ENCODE data around the gene KLC1.

The KLC1 gene

DNA sequence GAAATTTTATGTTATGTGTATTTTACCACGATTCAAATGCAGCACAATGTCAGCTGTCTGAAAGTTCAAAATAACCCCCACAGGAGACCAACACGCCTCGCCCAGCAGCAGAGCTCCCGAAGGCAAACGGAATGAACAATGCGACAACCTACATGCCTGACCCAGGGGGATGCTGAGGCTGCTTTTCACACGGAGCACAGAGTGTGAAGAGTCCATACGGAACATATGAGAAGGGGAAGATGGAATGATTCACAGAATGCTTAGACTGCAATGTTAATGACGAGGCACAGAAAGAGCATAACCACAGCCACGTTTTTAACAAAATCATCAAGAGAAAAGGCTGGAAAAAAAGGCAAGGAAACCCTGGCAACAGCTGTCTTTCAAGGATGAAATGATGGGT, 109.2 kb downstream of the KLC1 start:
- DNase-seq, result no peak

DNA sequence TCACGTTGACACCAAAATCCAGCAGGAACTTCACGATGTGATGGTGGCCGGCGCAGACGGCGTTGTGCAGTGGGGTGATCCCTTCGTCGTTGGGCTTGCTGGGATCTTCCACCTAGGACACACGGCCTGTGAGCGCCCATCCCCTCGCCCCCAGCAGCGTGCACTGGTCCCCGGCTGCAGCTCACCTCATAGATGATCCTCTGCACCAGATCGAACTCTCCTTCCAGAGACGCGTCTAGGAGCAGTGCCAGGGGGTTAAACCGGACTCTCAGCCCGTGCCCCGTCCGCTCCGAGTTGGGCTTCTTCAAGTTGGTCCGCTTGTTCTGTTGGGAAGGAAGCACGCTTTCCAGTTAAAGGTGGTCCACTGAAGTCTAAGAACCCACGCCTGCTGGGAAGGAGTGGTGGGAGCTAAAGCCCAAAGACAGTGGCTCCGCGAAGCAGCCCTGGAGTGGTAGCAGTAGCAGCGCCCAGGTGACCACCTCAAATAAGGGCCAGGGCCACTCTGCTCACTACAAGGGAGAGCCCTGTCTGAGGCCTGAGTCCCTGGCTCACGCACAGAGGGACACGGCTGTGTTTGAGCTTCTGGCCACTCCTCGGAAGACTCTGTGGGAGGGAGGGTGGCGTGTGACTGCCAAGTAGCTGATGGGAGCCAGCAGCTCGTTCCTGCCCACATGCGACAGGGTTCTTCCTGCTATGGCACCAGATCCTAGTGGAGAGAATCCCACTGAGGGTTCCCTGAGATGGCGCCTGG, 109.9 kb downstream of the KLC1 start:
- no peak for DNase-seq

DNA sequence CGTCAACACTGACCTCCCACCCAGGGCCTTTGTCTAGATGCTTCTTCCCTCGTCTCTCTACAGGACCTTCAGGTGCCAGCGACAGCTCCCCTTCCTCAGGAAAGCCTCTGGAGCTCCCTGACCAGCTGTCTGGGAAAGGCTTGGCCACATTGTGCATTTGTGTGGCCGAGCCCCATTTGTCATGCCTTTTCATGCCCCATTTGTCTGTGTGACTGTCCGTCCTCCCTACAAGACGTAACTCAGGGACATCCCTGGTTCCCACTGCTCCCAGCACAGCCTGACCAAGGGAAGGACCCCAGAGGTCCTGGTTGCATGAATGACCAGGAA, 110.4 kb downstream of the KLC1 start:
- DNase-seq, result no peak

DNA sequence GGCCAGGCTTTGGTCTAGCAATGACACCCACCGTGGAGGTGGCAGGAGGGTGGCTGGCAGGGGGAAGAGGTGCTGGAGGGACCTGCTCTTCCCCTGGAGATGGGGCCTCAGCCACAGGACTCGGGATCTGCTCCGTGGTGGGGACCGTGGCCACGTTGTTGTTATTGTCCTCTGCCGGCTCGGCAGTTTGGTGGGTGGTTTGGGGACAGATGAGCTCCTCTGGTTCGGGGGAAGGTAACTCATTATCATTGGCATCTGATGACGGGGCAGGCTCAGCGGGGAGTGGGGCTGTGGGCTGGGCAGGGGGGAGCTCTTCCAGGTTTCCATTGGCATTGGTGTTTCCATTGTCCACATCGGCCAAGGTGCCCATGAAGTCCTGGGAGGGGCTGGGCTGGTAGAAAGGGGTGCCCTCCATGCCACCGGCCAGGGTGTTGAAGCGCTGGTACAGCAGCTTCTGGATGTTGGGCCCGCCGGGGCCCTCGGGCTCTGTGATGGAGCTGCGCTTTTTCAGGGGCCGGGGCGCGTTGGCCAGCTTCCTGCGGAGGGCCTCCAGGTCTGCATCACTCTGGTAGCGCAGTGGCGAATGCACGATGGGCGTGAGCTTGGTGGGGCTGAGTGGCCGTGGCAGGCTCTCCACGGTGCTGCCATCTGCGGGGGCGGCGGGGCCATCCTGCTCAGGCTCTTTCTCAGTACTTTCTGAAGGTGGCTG, 110.9 kb downstream of the KLC1 start:
- DNase-seq, result no peak

DNA sequence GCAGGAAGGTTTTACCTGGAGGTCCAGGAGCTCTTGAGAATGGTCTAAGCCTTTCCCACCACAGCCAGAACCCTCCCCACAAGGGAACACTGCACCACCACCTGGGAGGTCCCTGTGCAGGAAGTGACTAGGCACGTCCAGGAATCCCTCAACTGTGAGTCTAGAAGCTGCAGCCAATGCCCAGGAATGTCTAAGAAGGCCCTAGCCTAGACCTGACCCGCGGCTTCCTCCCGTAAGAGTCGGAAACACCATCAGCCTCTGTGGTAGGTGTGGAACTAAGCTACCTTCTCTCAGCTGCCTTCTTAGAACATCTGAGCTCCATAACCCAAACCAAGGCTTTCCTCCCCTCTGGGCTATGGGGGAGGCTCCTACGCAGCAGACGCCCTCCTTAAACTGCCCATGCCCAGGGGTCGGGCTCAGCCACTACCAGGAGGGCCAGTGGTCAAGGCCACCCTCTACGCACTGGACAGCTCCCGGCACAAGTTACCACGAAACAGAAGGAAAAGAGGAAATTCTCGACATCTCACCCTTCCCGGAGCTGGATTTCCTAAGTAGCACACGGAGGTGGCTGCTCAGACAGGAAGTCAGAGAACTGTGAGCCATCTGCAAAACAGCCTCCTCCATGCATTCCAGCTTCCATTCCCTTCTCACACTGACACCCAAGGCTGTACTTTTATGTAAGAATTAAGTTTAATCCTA, 112.1 kb downstream of the KLC1 start:
- no peak for DNase-seq

DNA sequence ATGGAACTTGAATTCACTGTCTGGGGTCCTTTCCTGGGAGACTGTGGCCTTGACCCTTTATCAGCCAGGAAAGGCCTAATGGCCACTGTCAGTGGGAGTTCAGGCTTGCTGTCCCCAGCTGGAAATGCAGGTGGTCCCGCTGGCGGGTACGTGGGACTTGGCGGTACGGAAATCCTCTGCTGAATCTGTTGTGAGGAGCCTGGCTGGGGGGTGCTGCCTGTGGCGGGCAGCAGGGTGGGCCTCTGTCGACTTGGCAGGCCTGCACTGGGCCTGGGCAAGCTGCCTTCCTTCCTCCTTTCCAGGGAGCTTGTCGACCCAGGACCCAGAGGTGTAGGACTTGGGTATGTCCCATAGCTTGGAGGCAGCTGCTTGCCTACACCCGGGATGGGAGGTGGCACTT, 112.9 kb downstream of the KLC1 start:
- DNase-seq, result no peak

DNA sequence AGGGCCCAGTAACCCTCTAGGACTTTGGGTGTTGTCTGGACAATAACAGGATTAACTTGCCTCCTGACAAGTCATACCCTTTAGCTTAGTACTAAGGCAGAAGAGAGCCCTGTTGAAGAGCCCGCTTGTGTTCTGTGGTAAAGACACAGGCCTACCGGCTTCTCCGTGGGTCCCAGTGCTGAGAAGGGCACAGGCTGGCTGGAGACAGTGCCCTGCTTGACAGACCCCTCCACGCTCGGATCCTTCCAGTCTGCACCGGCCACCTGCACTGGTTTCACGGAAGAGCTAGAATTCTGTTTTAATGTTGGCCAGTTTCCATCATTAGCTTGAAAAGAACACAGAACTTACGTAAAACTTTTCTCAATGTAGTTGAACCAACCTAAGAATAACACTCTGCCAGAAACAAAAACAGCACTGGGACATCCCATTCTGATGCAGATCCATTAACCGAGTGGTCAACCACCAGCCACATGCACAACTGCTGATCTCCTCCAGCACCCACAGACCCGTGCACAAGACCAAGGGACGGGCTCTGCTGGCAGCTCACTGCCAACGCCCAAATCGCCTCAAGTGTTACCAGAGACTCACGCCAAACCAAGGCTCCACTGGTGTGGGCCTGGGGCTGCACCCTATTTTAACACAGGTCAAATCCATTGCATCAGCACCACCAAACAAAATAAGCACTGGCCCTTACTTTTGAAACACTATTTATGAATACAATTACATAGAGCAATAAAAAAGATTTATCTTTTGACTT, 113.7 kb downstream of the KLC1 start:
- no peak for DNase-seq

DNA sequence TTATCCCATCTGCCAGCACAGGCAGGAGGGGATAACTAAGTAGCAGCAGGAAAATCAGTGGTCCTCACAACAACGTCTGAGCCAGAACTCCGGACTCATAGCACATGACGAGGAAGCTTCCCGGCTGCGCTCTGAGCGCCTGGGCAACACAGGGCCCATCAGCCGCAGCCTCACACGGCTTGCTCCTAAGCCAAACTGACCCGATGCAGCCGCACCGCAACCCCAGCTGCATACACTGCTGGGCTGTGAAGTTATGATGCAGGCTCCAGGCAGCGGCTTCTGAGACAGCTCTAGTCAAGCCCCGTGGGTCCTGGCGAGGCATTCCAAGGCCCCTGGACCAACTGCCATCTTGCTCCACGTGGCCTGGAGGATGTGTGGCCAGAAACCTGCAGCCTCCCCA, 114.7 kb downstream of the KLC1 start:
- DNase-seq, result no peak

DNA sequence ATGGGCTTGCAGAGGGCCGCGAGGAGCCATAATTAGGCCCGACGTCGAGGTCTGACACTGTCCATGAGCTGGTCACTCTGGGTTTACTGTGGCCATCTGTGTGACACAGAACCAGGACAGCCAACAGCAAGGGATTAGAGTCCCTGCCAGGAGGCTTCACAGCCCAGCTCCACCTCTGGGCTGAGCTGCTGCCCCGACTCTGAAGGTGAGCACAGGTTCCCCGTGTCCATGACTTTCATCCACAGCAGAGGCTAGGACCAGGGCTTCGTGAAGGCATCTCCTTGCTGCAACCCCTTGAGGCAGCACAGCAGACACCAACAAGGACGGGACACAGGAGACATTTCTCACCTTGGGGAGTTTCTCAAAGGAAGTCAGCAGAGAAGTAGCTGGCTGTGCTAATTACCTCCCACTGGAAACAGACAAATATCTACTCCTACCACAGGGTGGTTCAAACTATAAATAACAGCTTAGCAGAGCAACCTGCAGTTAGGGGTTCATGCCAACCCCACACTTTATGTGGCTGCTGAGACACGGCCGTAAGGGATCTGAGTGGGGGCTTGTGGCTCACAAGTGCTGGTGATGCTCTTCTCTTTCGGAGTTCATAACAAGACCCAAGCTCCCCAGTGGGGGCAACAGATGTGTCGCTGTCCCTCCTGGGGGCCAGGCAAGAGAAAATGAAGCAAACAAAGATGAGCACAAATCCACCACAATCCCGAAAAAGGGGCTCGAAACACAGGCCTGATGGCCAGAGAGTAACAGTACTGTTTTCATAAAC, 115.8 kb downstream of the KLC1 start:
- no peak for DNase-seq

DNA sequence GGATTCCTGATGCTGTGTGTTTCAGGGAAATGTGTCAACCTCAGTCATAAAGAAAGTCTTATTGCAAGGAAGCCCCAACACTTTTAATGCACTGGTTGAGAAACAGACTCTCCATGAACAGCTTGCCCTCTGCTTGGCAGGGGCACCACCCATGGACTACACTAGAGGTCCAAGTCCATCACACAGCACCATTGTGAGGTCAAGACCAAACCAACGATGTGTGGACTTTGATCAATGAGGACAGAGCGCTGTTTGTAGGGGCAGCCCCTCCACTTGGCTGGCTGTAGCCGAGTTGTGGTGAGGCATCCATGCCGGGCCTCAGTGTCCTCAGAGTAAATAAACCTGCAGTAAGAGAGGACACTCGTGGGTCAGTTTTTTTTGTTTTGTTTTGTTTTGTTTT, 116.4 kb downstream of the KLC1 start:
- DNase-seq, result no peak

DNA sequence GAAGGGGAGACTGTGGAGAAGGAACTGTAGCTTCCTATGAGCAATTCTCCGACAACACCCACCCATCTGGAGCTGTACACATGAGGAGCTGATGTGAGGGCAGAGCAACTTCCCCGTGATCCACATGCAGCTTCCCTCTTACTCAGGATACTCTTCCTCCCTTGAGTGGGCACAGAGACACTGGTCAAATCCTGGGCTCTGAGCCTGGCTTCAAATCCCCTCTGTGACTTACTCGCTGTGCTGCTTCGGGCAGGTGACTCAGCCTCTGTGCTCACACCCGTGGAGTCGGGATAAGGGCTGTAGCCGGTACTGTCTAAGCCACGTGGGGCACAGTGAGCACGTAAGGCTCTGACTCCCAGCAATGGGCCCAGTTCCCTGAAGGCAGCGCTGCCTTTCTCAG, 117.7 kb downstream of the KLC1 start:
- no peak for DNase-seq

DNA sequence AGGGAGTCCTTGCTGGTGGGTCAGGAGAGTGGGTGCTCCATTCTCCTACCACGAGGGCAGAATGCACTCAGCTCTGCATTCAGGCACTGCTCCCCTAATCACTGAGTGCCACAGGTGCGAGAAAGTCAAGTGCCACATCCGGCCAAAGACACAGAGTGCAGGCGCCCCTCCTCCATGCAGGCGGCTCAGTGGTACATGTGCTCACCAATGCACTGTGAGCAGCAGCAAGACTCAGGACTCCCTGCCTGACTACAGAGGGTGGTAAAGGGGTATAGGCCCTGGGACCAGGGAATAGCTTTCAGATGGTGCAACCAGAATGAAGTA, 119.5 kb downstream of the KLC1 start:
- no peak for DNase-seq

DNA sequence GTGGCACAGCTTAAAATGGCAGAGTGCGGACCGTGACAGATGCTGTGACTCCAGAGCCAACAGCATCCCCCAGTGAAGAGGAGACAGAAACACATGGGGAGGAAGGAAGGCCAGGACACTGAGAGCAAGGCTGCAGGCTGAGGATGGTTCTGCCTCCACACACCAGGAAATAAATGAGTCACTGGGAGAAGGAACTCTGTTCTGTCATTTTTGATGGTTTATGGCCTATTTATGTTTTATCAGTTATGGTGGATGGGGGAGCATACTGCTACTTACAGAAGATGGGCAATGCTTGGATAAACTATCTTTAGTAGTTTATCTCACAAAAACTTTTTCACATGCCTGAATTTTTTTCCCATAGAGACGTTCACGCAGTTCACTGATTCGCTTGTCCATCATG, 120.4 kb downstream of the KLC1 start:
- DNase-seq, result no peak

DNA sequence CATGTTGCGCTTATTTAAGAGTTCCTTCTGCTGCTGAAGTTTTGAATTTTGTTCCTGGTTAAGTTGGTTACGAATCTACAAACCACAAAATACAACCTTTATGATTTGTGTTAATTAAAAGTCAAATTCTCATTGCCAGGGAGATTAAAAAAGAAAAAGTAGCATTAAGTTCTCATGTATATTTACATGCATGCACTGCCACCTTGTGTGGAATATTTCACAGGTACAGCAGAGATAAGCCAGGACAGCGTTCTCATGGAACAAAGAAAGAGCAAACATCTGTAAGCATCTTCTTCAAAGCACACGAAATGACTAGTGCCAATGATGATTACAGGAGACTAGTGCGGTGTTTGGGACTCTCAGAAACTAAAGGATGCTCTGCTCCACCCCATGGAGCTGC, 120.8 kb downstream of the KLC1 start:
- DNase-seq, result no peak
